GM21786 (cell line): ENCODE data around the gene LDLRAP1.
A peak's percentile ranks its signal among the peaks of the same experiment; 100 is the strongest.

Experiments
- ATAC-seq: cut with Tn5 transposase; IDR thresholded peaks from one replicate; pipeline ENCODE4 v1.9.1; 2021; ENCODE audit not compliant: unreplicated experiment

LDLRAP1 gene

GRCh38 chr1:25560788-25561187 lies 17.4 kb downstream of the LDLRAP1 start:
- no peak for ATAC-seq

GRCh38 chr1:25561421-25562100 lies 18.2 kb downstream of the LDLRAP1 start:
- no peak for ATAC-seq

GRCh38 chr1:25562101-25562927 lies 18.9 kb downstream of the LDLRAP1 start:
- peak; percentile 71 for ATAC-seq

- no peak for ATAC-seq
These were observed 19.5 kb downstream of the LDLRAP1 start for GRCh38 chr1:25562928-25563283.

- no peak for ATAC-seq
These were observed 20.2 kb downstream of the LDLRAP1 start for GRCh38 chr1:25563330-25564215.

GRCh38 chr1:25564777-25565574 lies 21.6 kb downstream of the LDLRAP1 start:
- no peak for ATAC-seq

GRCh38 chr1:25565626-25566025 lies 22.2 kb downstream of the LDLRAP1 start:
- ATAC-seq, result no peak

- ATAC-seq, result no peak
These were observed 22.8 kb downstream of the LDLRAP1 start for GRCh38 chr1:25566176-25566729.

- ATAC-seq, result no peak
These were observed 23.4 kb downstream of the LDLRAP1 start for GRCh38 chr1:25566730-25567341.

GRCh38 chr1:25567710-25568089 lies 24.3 kb downstream of the LDLRAP1 start:
- ATAC-seq, result no peak

- no peak for ATAC-seq
These were observed 24.9 kb downstream of the LDLRAP1 start for GRCh38 chr1:25568090-25568833.

GRCh38 chr1:25568834-25569596 lies 25.6 kb downstream of the LDLRAP1 start:
- no peak for ATAC-seq

- ATAC-seq, result no peak
These were observed 26.4 kb downstream of the LDLRAP1 start for GRCh38 chr1:25569597-25570396.

- ATAC-seq, result no peak
These were observed 27.6 kb downstream of the LDLRAP1 start for GRCh38 chr1:25570798-25571521.

GRCh38 chr1:25571522-25571970 lies 28.1 kb downstream of the LDLRAP1 start:
- no peak for ATAC-seq

- ATAC-seq, result no peak
These were observed 28.7 kb downstream of the LDLRAP1 start for GRCh38 chr1:25572107-25572506.
